Common myeloid progenitor, CD34-positive (primary cell): ENCODE results near the gene INTS13.
A peak's percentile ranks its signal among the peaks of the same experiment; 100 is the strongest.

Experiments used
- CTCF ChIA-PET: fragments of 350-600 bp; sonication (Branson Sonifier 250); formaldehyde crosslinking; loops from one replicate; lab custom pipeline; 2021; ENCODE audit warnings: antibody characterized with exemption; lab: Charles Lee
- POLR2A ChIA-PET: fragments of 350-600 bp; sonication (Branson Sonifier 250); formaldehyde crosslinking; loops from one replicate; lab custom pipeline; 2021; ENCODE audit warnings: antibody characterized with exemption; lab: Charles Lee
- DNase-seq, 3 donors: peaks; one replicate each; pipeline versions ENCODE4 v3.0.0 to v3.0.0-alpha.2; 2013
- H3K27ac ChIP-seq, 2 experiments: 1 replicate in 1 of 2; 2 replicates in 1 of 2; pipeline ENCODE4 v1.7.0; 2013; ENCODE audit warnings: inconsistent platforms in 2 of 2, low read length in 2 of 2, mild to moderate bottlenecking in 2 of 2, low read depth in 1 of 2, moderate library complexity in 1 of 2; ENCODE audit not compliant: severe bottlenecking in 2 of 2, insufficient read depth in 1 of 2, poor library complexity in 1 of 2
- H3K27me3 ChIP-seq, 5 experiments: replicated peaks in 2 of 5; 1 replicate in 3 of 5; 2 replicates in 2 of 5; pipeline versions ENCODE4 v1.6.1 to v1.7.0; 2013; ENCODE audit warnings: low read length in 4 of 5, mild to moderate bottlenecking in 2 of 5, moderate library complexity in 2 of 5, inconsistent platforms in 1 of 5; ENCODE audit not compliant: insufficient read depth in 5 of 5, control insufficient read depth in 4 of 5
- H3K36me3 ChIP-seq, 4 experiments: 1 replicate in 2 of 4; 2 replicates in 2 of 4; pipeline versions ENCODE4 v1.6.1 to v1.7.0; 2013; ENCODE audit warnings: low read length in 3 of 4, control low read depth in 1 of 4, mild to moderate bottlenecking in 1 of 4; ENCODE audit not compliant: control insufficient read depth in 4 of 4, insufficient read depth in 4 of 4
- H3K4me1 ChIP-seq, 4 experiments: 1 replicate in 3 of 4; 2 replicates in 1 of 4; pipeline versions ENCODE4 v1.6.1 to v1.7.1; 2013; ENCODE audit warnings: low read length in 3 of 4, mild to moderate bottlenecking in 3 of 4, control low read depth in 1 of 4, inconsistent platforms in 1 of 4, moderate library complexity in 1 of 4; ENCODE audit not compliant: control insufficient read depth in 4 of 4, insufficient read depth in 4 of 4; ENCODE audit errors: control extremely low read depth in 1 of 4
- H3K4me3 ChIP-seq, 7 experiments: 1 replicate in 4 of 7; 2 replicates in 3 of 7; pipeline versions ENCODE4 v1.5.1 to v1.7.0; 2013; ENCODE audit warnings: mild to moderate bottlenecking in 7 of 7, low read length in 6 of 7, moderate library complexity in 6 of 7, inconsistent platforms in 2 of 7, low read depth in 2 of 7, control low read depth in 1 of 7; ENCODE audit not compliant: insufficient read depth in 4 of 7, control insufficient read depth in 1 of 7; ENCODE audit errors: extremely low read depth in 1 of 7
- H3K9me3 ChIP-seq, 5 experiments: 1 replicate in 4 of 5; 2 replicates in 1 of 5; pipeline versions ENCODE4 v1.6.1 to v1.7.1; 2013; ENCODE audit warnings: low read length in 4 of 5, mild to moderate bottlenecking in 2 of 5, inconsistent platforms in 1 of 5, low read depth in 1 of 5, moderate library complexity in 1 of 5; ENCODE audit not compliant: control insufficient read depth in 4 of 5, insufficient read depth in 2 of 5; ENCODE audit errors: control extremely low read depth in 1 of 5
- WGBS: methylation state at CpG from one replicate; pipeline ENCODE4 v1.1.5; 2013; ENCODE audit not compliant: insufficient coverage; 5-methylcytosine and 5-hydroxymethylcytosine counted together

The INTS13 gene

GRCh38 chr12:26891704-26892103 lies 46.1 kb downstream of the INTS13 start:
- POLR2A ChIA-PET, result no interaction called here
- CTCF ChIA-PET, result interaction anchor here (0.7 to 2.7 kb wide), 4 partner anchors 20 to 58 kb away, joined by 3 to 11 read pairs (median 4); partner anchors contain the start of gene ITPR2
- Histone ChIP-seq H3K27me3 (no peaks in the 10 kb centered on the region), H3K4me3 (no peak overlapping the region), H3K27ac (no peak overlapping the region), H3K4me1 (no peaks in the 10 kb centered on the region), H3K9me3 (no peaks in the 10 kb centered on the region), H3K36me3 (peaks cover 0 to 7% (median 1%) of the 10 kb centered on the region in 4 experiments)
- no peak for DNase-seq
- WGBS, result 100% methylated on average over 1 of the region's 1 CpG

GRCh38 chr12:26890784-26891183 lies 47.0 kb downstream of the INTS13 start:
- no peak for DNase-seq
- H3K4me1 ChIP-seq, result no peaks in the 10 kb centered on the region
- H3K36me3 ChIP-seq, result peaks cover 0 to 3% (median 1%) of the 10 kb centered on the region in 4 experiments
- H3K27me3 ChIP-seq, result no peaks in the 10 kb centered on the region
- POLR2A ChIA-PET, result interaction anchor here (0.8 kb wide), 1 partner anchor 91 kb away, joined by 3 read pairs; no protein-coding TSS in a partner anchor
- no peaks in the 10 kb centered on the region for H3K9me3 ChIP-seq
- WGBS, result 100% methylated on average over 5 of the region's 5 CpGs
- CTCF ChIA-PET, result interaction anchor here (0.7 to 2.7 kb wide), 10 partner anchors 11 to 143 kb away, joined by 3 to 11 read pairs (median 3); partner anchors contain the start of gene ITPR2
- no peak overlapping the region for H3K27ac ChIP-seq
- H3K4me3 ChIP-seq, result no peak overlapping the region

- Histone ChIP-seq H3K36me3 (no peaks in the 10 kb centered on the region), H3K9me3 (no peaks in the 10 kb centered on the region), H3K4me3 (peak overlapping the region in 4 of 7 experiments; percentile 11 to 62 (median 44)), H3K27ac (no peak overlapping the region), H3K27me3 (no peaks in the 10 kb centered on the region), H3K4me1 (peaks cover 0 to 4% (median 1%) of the 10 kb centered on the region in 4 experiments)
- POLR2A ChIA-PET, result interaction anchor here (0.7 kb wide), 1 partner anchor 118 kb away, joined by 4 read pairs; no protein-coding TSS in a partner anchor
- WGBS, result 6% methylated on average over 15 of the region's 16 CpGs
- CTCF ChIA-PET, result interaction anchor here (0.6 to 6.1 kb wide), 33 partner anchors 8 to 1939 kb away, joined by 3 to 71 read pairs (median 4); partner anchors contain the start of genes ITPR2 and TM7SF3
- DNase-seq, result peak; percentile 89 to 94 (median 91)
Observed at GRCh38 chr12:26884765-26885576, 52.8 kb downstream of the INTS13 start.

GRCh38 chr12:26880625-26881024 lies 57.2 kb downstream of the INTS13 start:
- no peaks in the 10 kb centered on the region for H3K27me3 ChIP-seq
- DNase-seq, result no peak
- H3K9me3 ChIP-seq, result peaks cover 0 to 7% (median 0%) of the 10 kb centered on the region in 5 experiments
- WGBS, result 100% methylated on average over 2 of the region's 2 CpGs
- no peak overlapping the region for H3K4me3 ChIP-seq
- POLR2A ChIA-PET, result no interaction called here
- H3K4me1 ChIP-seq, result peaks cover 0 to 17% (median 8%) of the 10 kb centered on the region in 4 experiments
- H3K27ac ChIP-seq, result no peak overlapping the region
- CTCF ChIA-PET, result interaction anchor here (0.6 to 6.9 kb wide), 5 partner anchors 8 to 115 kb away, joined by 3 to 71 read pairs (median 3); no protein-coding TSS in a partner anchor
- H3K36me3 ChIP-seq, result no peaks in the 10 kb centered on the region

- Histone ChIP-seq H3K36me3 (no peaks in the 10 kb centered on the region), H3K4me3 (no peak overlapping the region), H3K27ac (peak overlapping the region in 1 of 2 experiments; percentile 63), H3K4me1 (peaks cover 0 to 18% (median 7%) of the 10 kb centered on the region in 4 experiments), H3K9me3 (peaks cover 0 to 7% (median 0%) of the 10 kb centered on the region in 5 experiments), H3K27me3 (no peaks in the 10 kb centered on the region)
- CTCF ChIA-PET, result interaction anchor here (0.7 to 6.9 kb wide), 7 partner anchors 8 to 50 kb away, joined by 3 to 32 read pairs (median 4); no protein-coding TSS in a partner anchor
- POLR2A ChIA-PET, result no interaction called here
- peak; percentile 36 to 86 (median 80) for DNase-seq
- 45% methylated on average over 5 of the region's 6 CpGs for WGBS
Observed at GRCh38 chr12:26878661-26879119, 59.1 kb downstream of the INTS13 start.

GRCh38 chr12:26874501-26875296 lies 63.1 kb downstream of the INTS13 start:
- WGBS, result 100% methylated on average over 3 of the region's 7 CpGs
- no peak overlapping the region for H3K4me3 ChIP-seq
- H3K36me3 ChIP-seq, result no peaks in the 10 kb centered on the region
- no peak for DNase-seq
- H3K27me3 ChIP-seq, result no peaks in the 10 kb centered on the region
- no peak overlapping the region for H3K27ac ChIP-seq
- peaks cover 0 to 7% (median 0%) of the 10 kb centered on the region in 5 experiments for H3K9me3 ChIP-seq
- POLR2A ChIA-PET, result no interaction called here
- peaks cover 12 to 39% (median 27%) of the 10 kb centered on the region in 4 experiments for H3K4me1 ChIP-seq
- CTCF ChIA-PET, result interaction anchor here (0.7 to 9.3 kb wide), 5 partner anchors 9 to 106 kb away, joined by 3 to 71 read pairs (median 3); no protein-coding TSS in a partner anchor
